Lung (tissue), 12 donors: ENCODE measurements around the gene PYDC1. TPM values are rescaled to one million over a fixed set of nuclear protein-coding genes. Genes with fewer than 3 reads are reported as not detected.

Source experiments
- ATAC-seq: fragments of 200-7000 bp; cut with Tn5 transposase; one replicate; pipeline ENCODE4 v1.9.1; 2020; ENCODE audit warnings: moderate number of reproducible peaks; ENCODE audit not compliant: insufficient read depth, low FRiP score
- DNase-seq, 3 donors: peaks; one replicate each; pipeline ENCODE4 v3.0.0-alpha.2; 2013 to 2017
- H3K27ac ChIP-seq, 2 donors: one replicate each; pipeline ENCODE4 v1.5.1; 2013; ENCODE audit warnings: mild to moderate bottlenecking in 2 of 2, moderate library complexity in 2 of 2, control low read depth in 1 of 2, inconsistent platforms in 1 of 2, low read depth in 1 of 2, low read length in 1 of 2
- H3K27me3 ChIP-seq, 3 donors: one replicate each; pipeline ENCODE4 v1.5.1; 2013; ENCODE audit warnings: low read length in 2 of 3; ENCODE audit not compliant: control insufficient read depth in 3 of 3, insufficient read depth in 3 of 3
- H3K36me3 ChIP-seq, 4 donors: one replicate each; pipeline ENCODE4 v1.5.1; 2013; ENCODE audit warnings: low read length in 4 of 4, mild to moderate bottlenecking in 1 of 4, moderate library complexity in 1 of 4; ENCODE audit not compliant: control insufficient read depth in 4 of 4, insufficient read depth in 4 of 4
- H3K4me1 ChIP-seq, 5 donors: one replicate each; pipeline ENCODE4 v1.5.1; 2013; ENCODE audit warnings: low read length in 5 of 5, mild to moderate bottlenecking in 2 of 5, moderate library complexity in 1 of 5; ENCODE audit not compliant: control insufficient read depth in 5 of 5, insufficient read depth in 5 of 5
- H3K4me3 ChIP-seq: one replicate; pipeline ENCODE4 v1.5.1; 2013; ENCODE audit warnings: mild to moderate bottlenecking, control low read depth, moderate library complexity
- H3K9ac ChIP-seq, 2 donors: one replicate each; pipeline ENCODE4 v1.5.1; 2013; ENCODE audit warnings: low read length in 2 of 2, control low read depth in 1 of 2; ENCODE audit not compliant: insufficient read depth in 1 of 2
- H3K9me3 ChIP-seq, 4 donors: one replicate each; pipeline ENCODE4 v1.5.1; 2013; ENCODE audit warnings: low read length in 3 of 4, mild to moderate bottlenecking in 1 of 4, moderate library complexity in 1 of 4; ENCODE audit not compliant: control insufficient read depth in 4 of 4, insufficient read depth in 3 of 4
- WGBS, 2 donors: extraction: QIAGEN DNeasy Blood & Tissue Kit; methylation state at CpG; one replicate each; pipeline ENCODE4 v1.1.7; 2013; 5-methylcytosine and 5-hydroxymethylcytosine counted together
- polyA plus RNA-seq, 2 donors: library from polyadenylated mRNA; stranded (reverse); fragments of 200-250 nt; gene quantifications; one replicate each; pipeline ENCODE4 v1.2.1, GENCODE V29; 2013
- total RNA-seq, 2 donors: library from RNA; depleted of rRNA in 1 of 2; stranded (reverse); fragments of >200 nt in 1 of 2; gene quantifications; one replicate each; pipeline ENCODE4 v1.2.1, GENCODE V29; 2014 to 2021
- TF ChIP-seq, protein P1 (sequence below): IDR thresholded peaks from 2 replicates; pipeline ENCODE4 v1.5.1; 2012; ENCODE audit warnings: mild to moderate bottlenecking; ENCODE audit errors: control extremely low read depth, extremely low read depth
- donor health status: control.
- donor health status: control.
- donor health status: Bipolar disorder and iron deficiency.
- donor health status: healthy.
- donor health status: DM: yes; HTN: yes; CAD: no.

The PYDC1 gene
- total and polyA plus RNA-seq, 4 donors, result not detected

DNA sequence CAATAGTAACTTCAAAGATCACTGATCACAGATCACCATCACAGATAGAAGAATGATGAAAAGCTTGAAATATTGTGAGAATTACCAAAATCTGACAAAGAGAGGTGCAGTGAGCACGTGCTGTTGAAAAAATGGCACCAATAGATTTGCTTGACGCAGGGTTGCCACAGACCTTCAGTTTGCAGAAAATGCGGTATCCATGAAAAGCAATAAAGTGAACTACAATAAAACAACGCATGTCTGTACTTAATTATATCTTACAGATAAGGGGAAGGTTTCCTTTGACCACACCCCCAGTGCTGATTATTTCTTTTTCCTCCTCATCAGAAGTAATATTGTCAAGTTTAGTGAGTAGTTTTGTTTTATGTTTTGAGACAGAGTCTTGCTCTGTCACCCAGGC, 21.1 kb upstream of the PYDC1 start:
- Histone ChIP-seq H3K27me3 (no peaks in the 10 kb centered on the region), H3K9ac (no peak overlapping the region), H3K27ac (no peak overlapping the region), H3K36me3 (no peaks in the 10 kb centered on the region), H3K4me3 (no peak overlapping the region), H3K4me1 (no peaks in the 10 kb centered on the region), H3K9me3 (peaks cover 0 to 3% (median under 1%) of the 10 kb centered on the region in 4 donors)
- 88 to 95% methylated on average over 4 of the region's 4 CpGs for WGBS, 2 donors
- TF ChIP-seq, protein P1, sequence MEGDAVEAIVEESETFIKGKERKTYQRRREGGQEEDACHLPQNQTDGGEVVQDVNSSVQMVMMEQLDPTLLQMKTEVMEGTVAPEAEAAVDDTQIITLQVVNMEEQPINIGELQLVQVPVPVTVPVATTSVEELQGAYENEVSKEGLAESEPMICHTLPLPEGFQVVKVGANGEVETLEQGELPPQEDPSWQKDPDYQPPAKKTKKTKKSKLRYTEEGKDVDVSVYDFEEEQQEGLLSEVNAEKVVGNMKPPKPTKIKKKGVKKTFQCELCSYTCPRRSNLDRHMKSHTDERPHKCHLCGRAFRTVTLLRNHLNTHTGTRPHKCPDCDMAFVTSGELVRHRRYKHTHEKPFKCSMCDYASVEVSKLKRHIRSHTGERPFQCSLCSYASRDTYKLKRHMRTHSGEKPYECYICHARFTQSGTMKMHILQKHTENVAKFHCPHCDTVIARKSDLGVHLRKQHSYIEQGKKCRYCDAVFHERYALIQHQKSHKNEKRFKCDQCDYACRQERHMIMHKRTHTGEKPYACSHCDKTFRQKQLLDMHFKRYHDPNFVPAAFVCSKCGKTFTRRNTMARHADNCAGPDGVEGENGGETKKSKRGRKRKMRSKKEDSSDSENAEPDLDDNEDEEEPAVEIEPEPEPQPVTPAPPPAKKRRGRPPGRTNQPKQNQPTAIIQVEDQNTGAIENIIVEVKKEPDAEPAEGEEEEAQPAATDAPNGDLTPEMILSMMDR, result no peak
- ATAC-seq, result no peak
- DNase-seq, result no peak

DNA sequence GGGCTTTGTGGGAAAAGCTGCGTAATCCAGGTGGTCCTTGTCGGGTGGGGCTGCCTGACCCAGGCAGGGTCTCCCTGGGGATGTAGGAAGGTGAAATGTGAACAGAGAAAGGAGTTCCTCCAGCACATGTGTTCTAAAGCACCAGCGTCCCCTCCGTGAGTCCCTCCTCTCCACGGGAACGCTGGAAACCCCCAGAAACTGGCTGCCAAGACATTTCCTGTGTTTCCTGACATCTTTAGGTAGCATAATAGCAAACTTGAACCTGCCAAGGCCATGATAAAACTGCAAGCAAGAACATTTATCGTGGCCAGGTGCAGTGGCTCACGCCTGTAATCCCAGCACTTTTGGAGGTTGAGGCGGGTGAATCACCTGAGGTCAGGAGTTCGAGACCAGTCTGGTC, 12.6 kb upstream of the PYDC1 start:
- no peaks in the 10 kb centered on the region for H3K36me3 ChIP-seq
- no peak overlapping the region for H3K27ac ChIP-seq
- TF ChIP-seq, protein P1, result no peak
- WGBS, 2 donors, result 47 to 54% methylated on average over 10 of the region's 10 CpGs
- no peaks in the 10 kb centered on the region for H3K4me1 ChIP-seq
- ATAC-seq (no peak), DNase-seq (no peak)
- no peaks in the 10 kb centered on the region for H3K27me3 ChIP-seq
- H3K9ac ChIP-seq, result no peak overlapping the region
- H3K4me3 ChIP-seq, result no peak overlapping the region
- H3K9me3 ChIP-seq, result peaks cover 0 to 3% (median 0%) of the 10 kb centered on the region in 4 donors

DNA sequence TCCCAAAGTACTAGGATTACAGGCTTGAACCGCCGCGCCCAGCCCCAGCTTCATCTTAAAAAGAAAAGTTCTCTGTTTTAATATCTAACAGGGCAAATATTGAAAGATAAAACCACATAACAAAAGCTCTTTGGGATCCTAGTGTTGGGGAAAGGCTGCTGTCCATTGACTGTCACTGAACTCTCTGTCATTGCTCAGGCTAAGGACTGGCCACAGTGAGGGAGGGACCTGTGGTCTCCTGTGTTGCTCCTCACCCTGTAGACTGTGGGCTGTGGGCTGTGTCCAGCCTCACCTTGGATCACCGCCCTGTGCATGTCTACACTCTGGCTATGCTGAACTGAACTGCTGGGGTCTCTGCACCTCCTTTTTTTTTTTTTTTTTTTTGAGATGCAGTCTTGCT, 11.3 kb upstream of the PYDC1 start:
- WGBS, 2 donors, result 89 to 91% methylated on average over 4 of the region's 4 CpGs
- H3K27ac ChIP-seq, result no peak overlapping the region

More for the DNA sequence above, 11.3 kb upstream of the PYDC1 start:
- Histone ChIP-seq H3K36me3 (no peaks in the 10 kb centered on the region), H3K4me3 (no peak overlapping the region), H3K9ac (no peak overlapping the region), H3K4me1 (no peaks in the 10 kb centered on the region), H3K9me3 (no peaks in the 10 kb centered on the region), H3K27me3 (no peaks in the 10 kb centered on the region)
- DNase-seq, result no peak
- TF ChIP-seq, protein P1, result no peak
- no peak for ATAC-seq
